ENCODE results near the gene IFI30.

Gene IFI30

DNA sequence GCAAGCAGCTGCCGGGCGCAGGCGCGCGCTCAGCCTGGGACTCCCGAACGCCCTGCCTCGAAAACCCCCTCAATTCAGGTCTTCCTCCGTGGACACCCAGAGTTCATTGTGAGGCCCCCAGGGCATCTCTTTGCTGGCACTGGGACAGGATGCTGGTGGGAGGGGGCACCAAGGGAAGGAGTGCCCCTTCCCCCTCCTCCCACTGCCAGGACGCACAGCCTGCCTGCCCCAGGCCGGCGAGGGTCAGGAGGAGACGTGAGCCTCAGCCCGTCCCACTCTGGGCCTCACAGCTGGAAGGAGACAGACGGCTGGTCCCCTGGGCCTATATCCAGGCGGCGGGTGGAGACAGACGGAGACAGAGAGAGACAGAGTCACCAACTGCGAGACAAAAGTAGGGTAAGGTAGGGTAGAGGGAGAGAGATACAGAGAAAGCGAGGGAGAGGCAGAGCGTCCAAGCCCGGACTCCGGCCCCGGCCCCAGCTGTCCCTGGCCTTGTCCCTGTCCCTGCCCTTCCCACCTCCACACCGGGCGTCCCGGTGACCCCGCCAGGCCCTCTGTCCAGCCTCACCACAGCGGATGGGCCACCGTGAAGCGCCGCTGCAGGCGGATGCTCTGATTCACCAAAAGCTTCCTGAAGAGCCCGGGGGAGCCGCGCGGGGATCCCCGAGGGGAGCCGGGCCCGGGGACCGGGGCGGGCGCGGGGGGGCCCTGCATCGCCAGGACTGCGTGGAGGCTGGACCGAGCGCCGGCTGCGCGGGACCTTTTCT, 52.3 kb downstream of the IFI30 start, which contains the start of gene PDE4C:
Gene PDE4C, minus strand, starts transcription at position 737 of the 767 bp plus-strand sequence. Its CDS starts 23 bp downstream, at position 714.
- DNase-seq = no peak

DNA sequence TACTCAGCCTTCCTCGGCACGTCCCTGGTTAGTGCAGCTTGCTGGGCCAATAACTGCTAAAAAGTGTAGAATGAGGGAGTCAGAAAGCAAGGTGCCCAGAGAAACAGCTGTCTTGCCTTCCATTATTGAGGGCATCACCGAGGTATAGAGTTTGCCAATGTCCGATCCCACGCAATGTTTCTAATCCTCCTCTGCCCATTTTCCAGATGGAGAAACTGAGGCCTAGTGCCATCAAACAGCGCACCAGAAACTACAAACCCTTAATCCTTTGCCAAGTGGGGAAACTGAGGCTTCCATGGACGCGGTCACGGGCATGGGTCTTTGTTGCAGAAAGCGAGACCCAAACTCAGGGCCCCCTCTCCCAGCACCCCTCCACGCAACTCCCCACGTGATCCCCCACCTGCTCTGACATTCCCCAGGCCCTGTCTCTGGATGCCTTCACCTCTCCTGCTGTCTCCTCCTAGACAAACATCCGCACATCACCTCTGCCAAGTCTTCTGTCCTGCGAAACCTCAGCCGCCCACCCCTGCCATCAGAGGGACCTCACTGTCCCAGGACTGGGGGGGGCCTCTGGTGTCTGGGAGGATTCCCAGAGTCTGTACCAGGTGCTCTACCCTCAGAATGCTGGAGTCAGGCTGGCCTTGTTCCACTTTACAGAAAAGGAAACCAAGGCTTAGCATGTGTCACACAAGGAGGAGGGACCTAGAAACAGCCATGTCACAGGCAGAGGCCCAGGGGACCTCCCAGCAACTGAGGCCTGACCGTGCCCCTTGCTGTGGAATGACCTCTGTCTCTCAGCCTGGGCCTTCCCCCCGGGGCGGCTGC, 53.6 kb downstream of the IFI30 start:
- DNase-seq = no peak
